Stomach (tissue), 9 donors: ENCODE data around the gene PARP9. TPM values are rescaled to one million over a fixed set of nuclear protein-coding genes. Genes with fewer than 3 reads are reported as not detected.

ENCODE experiments used
- DNase-seq, 2 donors: peaks; one replicate each; pipeline versions ENCODE4 v3.0.0 to v3.0.0-alpha.2; 2013 to 2019
- H3K27ac ChIP-seq, 5 donors: fragments of 200-600 bp in 4 of 5; sonication (generic) in 4 of 5; one replicate each; pipeline ENCODE4 v1.5.1; 2013 to 2019; ENCODE audit warnings: mild to moderate bottlenecking in 1 of 5, moderate library complexity in 1 of 5
- H3K27me3 ChIP-seq, 3 donors: fragments of 200-600 bp; sonication (generic); one replicate each; pipeline ENCODE4 v1.5.1; 2017 to 2019; ENCODE audit warnings: mixed run types in 1 of 3
- H3K36me3 ChIP-seq, 4 donors: fragments of 200-600 bp; sonication (generic); 1 replicate in 3 of 4; 2 replicates in 1 of 4; pipeline ENCODE4 v1.5.1; 2016 to 2019
- H3K4me1 ChIP-seq, 4 donors: fragments of 200-600 bp; sonication (generic); one replicate each; pipeline ENCODE4 v1.5.1; 2016 to 2019
- H3K4me3 ChIP-seq, 4 donors: fragments of 200-600 bp; sonication (generic) in 3 of 4; one replicate each; pipeline ENCODE4 v1.5.1; 2016 to 2019; ENCODE audit warnings: mild to moderate bottlenecking in 1 of 4
- H3K9me3 ChIP-seq, 4 donors: fragments of 200-600 bp; sonication (generic); one replicate each; pipeline ENCODE4 v1.5.1; 2016 to 2019
- CTCF ChIP-seq, 7 experiments: fragments of 450-650 bp in 4 of 7; fragments of 200-600 bp in 3 of 7; sonication (generic) in 3 of 7; IDR thresholded peaks; one replicate each; pipeline ENCODE4 v1.5.1; 2016 to 2019; ENCODE audit warnings: antibody characterized with exemption in 7 of 7, control low read depth in 2 of 7, mild to moderate bottlenecking in 1 of 7
- EP300 ChIP-seq: sonication (generic); formaldehyde crosslinking; IDR thresholded peaks from one replicate; pipeline ENCODE4 v1.6.1; 2017; ENCODE audit warnings: antibody characterized with exemption
- POLR2A ChIP-seq, 4 donors: fragments of 450-650 bp; IDR thresholded peaks; one replicate each; pipeline ENCODE4 v1.6.1; 2016; ENCODE audit warnings: antibody characterized with exemption in 4 of 4, control low read depth in 2 of 4, mild to moderate bottlenecking in 1 of 4, moderate library complexity in 1 of 4
- POLR2AphosphoS5 ChIP-seq, 3 donors: sonication (generic); formaldehyde crosslinking; IDR thresholded peaks; one replicate each; pipeline ENCODE4 v1.6.1; 2016; ENCODE audit warnings: antibody characterized with exemption in 3 of 3
- WGBS, 5 donors: extraction: QIAGEN DNeasy Blood & Tissue Kit in 3 of 5; methylation state at CpG; one replicate each; pipeline versions ENCODE4 v1.1.5 to v1.1.7; 2013 to 2018; 5-methylcytosine and 5-hydroxymethylcytosine counted together
- intact Hi-C: fragments of 100-400 bp; cut with DNase I; formaldehyde crosslinking; loops from one replicate; pipeline ENCODE4 v1.15.1; 2023; ENCODE audit warnings: low total_unique reads
- polyA plus RNA-seq, 3 donors: library from polyadenylated mRNA; stranded (reverse); fragments of 200-250 nt; gene quantifications; one replicate each; pipeline ENCODE4 v1.2.3, GENCODE V29; 2013
- total RNA-seq, 5 donors: library from RNA; depleted of rRNA; stranded (reverse); fragments of >200 nt; gene quantifications; one replicate each; pipeline versions ENCODE4 v1.1.0 to v1.2.3, GENCODE V29; 2014 to 2016
- donor health status: healthy with polysubstance abuse.
- donor health status: Bipolar disorder and iron deficiency.
- donor health status: healthy.

Gene PARP9
- total and polyA plus RNA-seq, 8 donors = 1.4 to 42.6 (median 22.6) TPM

GRCh38 chr3:122557356-122557755 is 6.7 kb downstream of the PARP9 start:
- H3K4me1 ChIP-seq = peaks cover 5 to 22% (median 17%) of the 10 kb centered on the region in 4 donors
- no peaks in the 10 kb centered on the region for H3K9me3 ChIP-seq
- intact Hi-C loops = no loop called here
- no peak for DNase-seq
- H3K36me3 ChIP-seq = peaks cover 27 to 77% (median 72%) of the 10 kb centered on the region in 4 donors
- no peaks in the 10 kb centered on the region for H3K27me3 ChIP-seq
- TF ChIP-seq POLR2A (IDR thresholded peaks at IDR 0.05) (no peak), EP300 (no peak), POLR2AphosphoS5 (IDR thresholded peaks at IDR 0.05) (no peak), CTCF (IDR thresholded peaks at IDR 0.05) (no peak)
- H3K4me3 ChIP-seq = no peak overlapping the region
- WGBS, 5 donors = 82 to 92% (median 90%) methylated on average over 5 of the region's 5 CpGs
- H3K27ac ChIP-seq = no peak overlapping the region

GRCh38 chr3:122555275-122556071 is 8.6 kb downstream of the PARP9 start:
- no peaks in the 10 kb centered on the region for H3K9me3 ChIP-seq
- intact Hi-C loops = no loop called here
- H3K4me1 ChIP-seq = peaks cover 0 to 5% (median 3%) of the 10 kb centered on the region in 4 donors
- no peak for DNase-seq
- TF ChIP-seq EP300 = no peak
- no peak for TF ChIP-seq POLR2AphosphoS5 (IDR thresholded peaks at IDR 0.05)
- no peak for TF ChIP-seq CTCF (IDR thresholded peaks at IDR 0.05)
- no peak for TF ChIP-seq POLR2A (IDR thresholded peaks at IDR 0.05)
- 80 to 95% (median 90%) methylated on average over 6 of the region's 6 CpGs for WGBS, 5 donors
- peaks cover 34 to 96% (median 91%) of the 10 kb centered on the region in 4 donors for H3K36me3 ChIP-seq
- H3K27me3 ChIP-seq = no peaks in the 10 kb centered on the region
- no peak overlapping the region for H3K4me3 ChIP-seq
- no peak overlapping the region for H3K27ac ChIP-seq

GRCh38 chr3:122553171-122553570 is 10.9 kb downstream of the PARP9 start:
- Histone ChIP-seq H3K27me3 (no peaks in the 10 kb centered on the region), H3K4me1 (peaks cover 0 to 4% (median 0%) of the 10 kb centered on the region in 4 donors), H3K4me3 (no peak overlapping the region), H3K36me3 (peaks cover 34 to 100% (median 97%) of the 10 kb centered on the region in 4 donors), H3K27ac (no peak overlapping the region), H3K9me3 (no peaks in the 10 kb centered on the region)
- 48 to 74% (median 65%) methylated on average over 3 of the region's 3 CpGs for WGBS, 5 donors
- intact Hi-C loops = no loop called here
- TF ChIP-seq CTCF (IDR thresholded peaks at IDR 0.05) (no peak), POLR2AphosphoS5 (IDR thresholded peaks at IDR 0.05) (no peak), EP300 (no peak), POLR2A (IDR thresholded peaks at IDR 0.05) (no peak)
- DNase-seq = no peak

GRCh38 chr3:122548619-122549018 is 15.5 kb downstream of the PARP9 start:
- H3K27me3 ChIP-seq = no peaks in the 10 kb centered on the region
- H3K4me1 ChIP-seq = peaks cover 0 to 3% (median 0%) of the 10 kb centered on the region in 4 donors
- intact Hi-C loops = no loop called here
- H3K4me3 ChIP-seq = no peak overlapping the region
- 90 to 96% (median 95%) methylated on average over 1 of the region's 1 CpG for WGBS, 5 donors
- no peak for DNase-seq
- TF ChIP-seq POLR2AphosphoS5 (IDR thresholded peaks at IDR 0.05) (no peak), CTCF (IDR thresholded peaks at IDR 0.05) (no peak), EP300 (no peak)
- H3K36me3 ChIP-seq = peaks cover 30 to 98% (median 94%) of the 10 kb centered on the region in 4 donors
- H3K9me3 ChIP-seq = no peaks in the 10 kb centered on the region
- no peak overlapping the region for H3K27ac ChIP-seq
